Thyroid gland (tissue), 4 donors: Measurements from ENCODE around the gene FMN1.

Experiments
- POLR2A ChIP-seq, 2 donors: fragments of 450-650 bp; IDR thresholded peaks; one replicate each; pipeline ENCODE4 v1.6.1; 2017; ENCODE audit warnings: antibody characterized with exemption in 2 of 2, mild to moderate bottlenecking in 2 of 2, moderate library complexity in 1 of 2
- TF ChIP-seq, protein P1 (sequence below), 6 experiments: fragments of 200-600 bp in 3 of 6; fragments of 450-650 bp in 3 of 6; sonication (generic) in 3 of 6; IDR thresholded peaks; one replicate each; pipeline ENCODE4 v1.5.1; 2016 to 2019; ENCODE audit warnings: antibody characterized with exemption in 6 of 6, mild to moderate bottlenecking in 2 of 6, inconsistent platforms in 1 of 6, moderate library complexity in 1 of 6

DNA sequence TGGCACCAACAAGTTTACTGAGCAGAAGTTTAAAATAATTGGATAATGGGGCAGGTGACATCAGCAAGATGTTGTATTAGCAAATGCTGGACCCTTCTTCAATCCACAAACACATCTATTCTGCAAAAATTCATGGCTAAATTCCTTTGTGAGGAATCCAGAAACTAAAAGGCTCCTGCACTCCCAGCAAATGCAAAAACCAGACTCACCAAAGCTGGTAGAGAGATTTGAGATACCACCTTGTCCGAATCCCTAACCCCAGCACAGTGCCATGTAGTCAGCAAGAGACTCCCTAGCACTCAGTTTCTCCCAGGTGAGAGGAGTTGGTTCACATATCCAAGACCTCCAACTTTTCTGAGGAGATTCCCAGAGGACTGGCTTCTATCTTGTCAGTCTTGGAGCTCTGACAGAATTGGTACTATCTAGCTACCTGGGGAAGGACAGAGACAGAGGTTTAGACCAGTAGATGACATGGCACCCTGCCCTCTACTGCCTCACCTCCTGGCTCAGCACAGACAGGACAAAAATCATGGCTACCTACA is 454.9 kb downstream of the FMN1 start:
- TF ChIP-seq, protein P1, sequence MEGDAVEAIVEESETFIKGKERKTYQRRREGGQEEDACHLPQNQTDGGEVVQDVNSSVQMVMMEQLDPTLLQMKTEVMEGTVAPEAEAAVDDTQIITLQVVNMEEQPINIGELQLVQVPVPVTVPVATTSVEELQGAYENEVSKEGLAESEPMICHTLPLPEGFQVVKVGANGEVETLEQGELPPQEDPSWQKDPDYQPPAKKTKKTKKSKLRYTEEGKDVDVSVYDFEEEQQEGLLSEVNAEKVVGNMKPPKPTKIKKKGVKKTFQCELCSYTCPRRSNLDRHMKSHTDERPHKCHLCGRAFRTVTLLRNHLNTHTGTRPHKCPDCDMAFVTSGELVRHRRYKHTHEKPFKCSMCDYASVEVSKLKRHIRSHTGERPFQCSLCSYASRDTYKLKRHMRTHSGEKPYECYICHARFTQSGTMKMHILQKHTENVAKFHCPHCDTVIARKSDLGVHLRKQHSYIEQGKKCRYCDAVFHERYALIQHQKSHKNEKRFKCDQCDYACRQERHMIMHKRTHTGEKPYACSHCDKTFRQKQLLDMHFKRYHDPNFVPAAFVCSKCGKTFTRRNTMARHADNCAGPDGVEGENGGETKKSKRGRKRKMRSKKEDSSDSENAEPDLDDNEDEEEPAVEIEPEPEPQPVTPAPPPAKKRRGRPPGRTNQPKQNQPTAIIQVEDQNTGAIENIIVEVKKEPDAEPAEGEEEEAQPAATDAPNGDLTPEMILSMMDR (IDR thresholded peaks at IDR 0.05), result no peak
- no peak for TF ChIP-seq POLR2A (IDR thresholded peaks at IDR 0.05)
